ENCODE data around the gene IPP.
A peak's percentile ranks its signal among the peaks of the same experiment; 100 is the strongest.

Gene IPP

GRCh38 chr1:45686015-45686287, 64.5 kb downstream of the IPP start:
- H3K79me2 ChIP-seq (ENCODE audit: control insufficient read depth, low read length), result peaks cover 94% of the 10 kb centered on the region
- H3F3A ChIP-seq (ENCODE audit: control insufficient read depth, insufficient read depth), result peaks cover 10% of the 10 kb centered on the region
- peaks cover 15% of the 10 kb centered on the region; the same call in 1 of the 2 replicates for H4K20me1 ChIP-seq (ENCODE audit: control insufficient read depth, insufficient read depth, low read depth, low read length)
- no peaks in the 10 kb centered on the region for H3K27me3 ChIP-seq (ENCODE audit: control insufficient read depth, low read length)
- TF ChIP-seq EZH2phosphoT487 (IDR thresholded peaks at IDR 0.05; ENCODE audit: borderline replicate concordance, low read length) (no peak), CTCF (IDR thresholded peaks at IDR 0.05; ENCODE audit: low read depth, low read length, poor library complexity, severe bottlenecking) (peak; percentile 37)
- H3K27ac ChIP-seq (ENCODE audit: low read depth, low read length), result peak overlapping the region; percentile 92
- H3K9me2 ChIP-seq (replicated peaks; ENCODE audit: control insufficient read depth, low read length), result no peaks in the 10 kb centered on the region
- H3K4me1 ChIP-seq (ENCODE audit: control insufficient read depth, low read length), result peaks cover 59% of the 10 kb centered on the region
- peak overlapping the region; percentile 93 for H3K4me2 ChIP-seq (ENCODE audit: low read length)
- H3K9me3 ChIP-seq (ENCODE audit: control insufficient read depth, insufficient read depth, low read length), result no peaks in the 10 kb centered on the region
- peak overlapping the region; percentile 94 for H3K4me3 ChIP-seq (ENCODE audit: low read length)
- H3K36me3 ChIP-seq (ENCODE audit: control insufficient read depth, low read length), result peaks cover 64% of the 10 kb centered on the region

GRCh38 chr1:45685308-45686014, 65.0 kb downstream of the IPP start:
- Histone ChIP-seq H3F3A (ENCODE audit: control insufficient read depth, insufficient read depth) (peaks cover 9% of the 10 kb centered on the region), H3K9me2 (replicated peaks; ENCODE audit: control insufficient read depth, low read length) (no peaks in the 10 kb centered on the region), H3K27ac (ENCODE audit: low read depth, low read length) (peak overlapping the region; percentile 92), H3K27me3 (ENCODE audit: control insufficient read depth, low read length) (no peaks in the 10 kb centered on the region), H4K20me1 (ENCODE audit: control insufficient read depth, insufficient read depth, low read depth, low read length) (peaks cover 19% of the 10 kb centered on the region), H3K36me3 (ENCODE audit: control insufficient read depth, low read length) (peaks cover 64% of the 10 kb centered on the region), H3K4me1 (ENCODE audit: control insufficient read depth, low read length) (peaks cover 64% of the 10 kb centered on the region), H3K79me2 (ENCODE audit: control insufficient read depth, low read length) (peaks cover 94% of the 10 kb centered on the region), H3K4me2 (ENCODE audit: low read length) (peak overlapping the region; percentile 93), H3K9me3 (ENCODE audit: control insufficient read depth, insufficient read depth, low read length) (no peaks in the 10 kb centered on the region), H3K4me3 (ENCODE audit: low read length) (peak overlapping the region; percentile 94)
- TF ChIP-seq EZH2phosphoT487 (IDR thresholded peaks at IDR 0.05; ENCODE audit: borderline replicate concordance, low read length) (no peak), CTCF (IDR thresholded peaks at IDR 0.05; ENCODE audit: low read depth, low read length, poor library complexity, severe bottlenecking) (no peak)

- H3K36me3 ChIP-seq (ENCODE audit: control insufficient read depth, low read length), result peaks cover 62% of the 10 kb centered on the region
- peaks cover 61% of the 10 kb centered on the region for H3K4me1 ChIP-seq (ENCODE audit: control insufficient read depth, low read length)
- H3K4me3 ChIP-seq (ENCODE audit: low read length), result peak overlapping the region; percentile 94
- H4K20me1 ChIP-seq (ENCODE audit: control insufficient read depth, insufficient read depth, low read depth, low read length), result peaks cover 19% of the 10 kb centered on the region
- H3K27me3 ChIP-seq (ENCODE audit: control insufficient read depth, low read length), result no peaks in the 10 kb centered on the region
- H3K27ac ChIP-seq (ENCODE audit: low read depth, low read length), result no peak overlapping the region
- H3K79me2 ChIP-seq (ENCODE audit: control insufficient read depth, low read length), result peaks cover 94% of the 10 kb centered on the region
- no peaks in the 10 kb centered on the region for H3K9me3 ChIP-seq (ENCODE audit: control insufficient read depth, insufficient read depth, low read length)
- H3K9me2 ChIP-seq (replicated peaks; ENCODE audit: control insufficient read depth, low read length), result no peaks in the 10 kb centered on the region
- TF ChIP-seq CTCF (IDR thresholded peaks at IDR 0.05; ENCODE audit: low read depth, low read length, poor library complexity, severe bottlenecking) (no peak), EZH2phosphoT487 (IDR thresholded peaks at IDR 0.05; ENCODE audit: borderline replicate concordance, low read length) (no peak)
- H3F3A ChIP-seq (ENCODE audit: control insufficient read depth, insufficient read depth), result peaks cover 8% of the 10 kb centered on the region
- H3K4me2 ChIP-seq (ENCODE audit: low read length), result peak overlapping the region; percentile 93
Measured at GRCh38 chr1:45684402-45684801, 66.1 kb downstream of the IPP start.

Data from DOHH2 (cell line).